ENCODE measurements around the gene DNMBP. TPM values are rescaled to one million over a fixed set of nuclear protein-coding genes. Genes with fewer than 3 reads are reported as not detected.
"Not testable (repeated sequence)": the region's sequence is repeated elsewhere in the genome, so short reads cannot be mapped to it uniquely, and the experiment has no call there.

Gene DNMBP
- total RNA-seq, 2 experiments from 2014 or later = 4.1 to 4.4 TPM

DNA sequence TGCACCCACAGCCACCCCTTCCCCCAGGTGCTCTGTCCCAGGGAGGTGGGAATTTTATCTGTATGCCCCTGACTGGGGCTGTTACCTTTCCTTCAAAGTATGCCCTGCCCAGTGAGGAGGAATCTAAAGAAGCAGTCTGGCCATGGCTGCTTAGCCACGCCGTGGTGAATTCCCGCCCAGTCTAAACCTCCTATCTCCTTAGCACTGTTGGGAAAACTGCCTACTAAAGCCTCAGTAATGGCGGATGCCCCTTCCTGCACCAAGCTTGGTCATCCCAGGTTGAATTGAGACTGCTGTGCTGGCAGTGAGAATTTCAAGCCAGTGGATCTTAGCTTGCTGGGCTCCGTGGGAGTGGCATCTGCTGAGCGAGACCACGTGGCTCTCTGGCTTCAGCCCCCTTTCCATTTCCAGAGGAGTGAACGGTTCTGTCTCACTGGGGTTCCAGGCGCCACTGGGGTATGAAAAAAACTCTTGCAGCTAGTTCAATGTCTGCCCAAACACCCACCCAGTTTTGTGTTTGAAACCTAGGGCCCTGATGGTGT lies 140.1 kb downstream of the DNMBP start:
- ChIA-PET POLR2A (interaction anchor here (0.6 kb wide), 2 partner anchors 34 to 304 kb away, joined by 3 read pairs; no protein-coding TSS in a partner anchor), CTCF (interaction anchor here (1.2 to 2.4 kb wide), 2 partner anchors 24 to 176 kb away, joined by 8 to 21 read pairs; no protein-coding TSS in a partner anchor)
- no peak overlapping the region for H3K27ac Mint-ChIP-seq
- ATAC-seq (peak; percentile 13), DNase-seq (no peak)
- peaks cover 9% of the 10 kb centered on the region for H3K36me3 Mint-ChIP-seq (ENCODE audit: low read depth)
- H3K4me3 Mint-ChIP-seq = peak overlapping the region; percentile 56
- H3K27me3 Mint-ChIP-seq (ENCODE audit: low read depth) = peaks cover 64% of the 10 kb centered on the region
- peaks cover 10% of the 10 kb centered on the region for H3K9me3 Mint-ChIP-seq (ENCODE audit: insufficient read depth)
- peaks cover 16% of the 10 kb centered on the region for H3K4me1 Mint-ChIP-seq (ENCODE audit: low read depth)

GRCh38 chr10:99867250-99867649 lies 142.5 kb downstream of the DNMBP start:
- H3K27ac Mint-ChIP-seq; H3K36me3 Mint-ChIP-seq (ENCODE audit: low read depth); H3K9me3 Mint-ChIP-seq (ENCODE audit: insufficient read depth); DNase-seq; ATAC-seq; H3K4me3 Mint-ChIP-seq; POLR2A ChIA-PET: not testable (repeated sequence)
- peaks cover 16% of the 10 kb centered on the region for H3K4me1 Mint-ChIP-seq (ENCODE audit: low read depth)
- H3K27me3 Mint-ChIP-seq (ENCODE audit: low read depth) = peaks cover 64% of the 10 kb centered on the region
- CTCF ChIA-PET = interaction anchor here (0.7 to 1.4 kb wide), 2 partner anchors 21 to 39 kb away, joined by 3 to 4 read pairs; no protein-coding TSS in a partner anchor

- H3K4me1 Mint-ChIP-seq (ENCODE audit: low read depth); H3K4me3 Mint-ChIP-seq; ATAC-seq; POLR2A ChIA-PET; DNase-seq; H3K36me3 Mint-ChIP-seq (ENCODE audit: low read depth); H3K9me3 Mint-ChIP-seq (ENCODE audit: insufficient read depth); CTCF ChIA-PET; H3K27ac Mint-ChIP-seq: not testable (repeated sequence)
- H3K27me3 Mint-ChIP-seq (ENCODE audit: low read depth) = peaks cover 63% of the 10 kb centered on the region
Observed at GRCh38 chr10:99863535-99864240, 146.1 kb downstream of the DNMBP start.

DNA sequence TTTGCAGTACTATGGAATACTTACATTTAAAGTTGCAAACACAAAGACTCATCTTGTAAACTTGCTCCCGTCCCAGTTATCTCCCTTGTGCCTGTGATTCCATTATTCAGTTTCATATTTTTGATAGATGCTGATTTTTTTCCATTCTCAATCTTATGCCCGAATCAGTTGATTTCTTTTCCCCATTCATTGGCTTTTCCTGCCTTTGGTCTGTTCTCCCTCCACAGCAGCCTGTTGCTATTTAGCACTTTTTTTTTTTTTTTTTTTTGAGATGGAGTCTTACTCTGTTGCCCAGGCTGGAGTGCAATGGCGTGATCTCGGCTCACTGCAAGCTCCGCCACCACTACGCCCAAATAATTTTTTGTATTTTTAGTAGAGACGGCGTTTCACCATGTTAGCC lies 149.3 kb downstream of the DNMBP start:
- Mint-ChIP-seq H3K4me3 (no peak overlapping the region), H3K36me3 (ENCODE audit: low read depth) (peaks cover 2% of the 10 kb centered on the region), H3K4me1 (ENCODE audit: low read depth) (no peaks in the 10 kb centered on the region), H3K9me3 (ENCODE audit: insufficient read depth) (no peaks in the 10 kb centered on the region), H3K27me3 (ENCODE audit: low read depth) (peaks cover 34% of the 10 kb centered on the region), H3K27ac (no peak overlapping the region)
- DNase-seq (no peak), ATAC-seq (no peak)
- CTCF ChIA-PET = interaction anchor here (2.3 to 2.9 kb wide), 2 partner anchors 15 to 186 kb away, joined by 19 to 25 read pairs; no protein-coding TSS in a partner anchor
- POLR2A ChIA-PET = no interaction called here

- H3K4me3 Mint-ChIP-seq = no peak overlapping the region
- no peak overlapping the region for H3K27ac Mint-ChIP-seq
- peaks cover 28% of the 10 kb centered on the region for H3K27me3 Mint-ChIP-seq (ENCODE audit: low read depth)
- no peaks in the 10 kb centered on the region for H3K4me1 Mint-ChIP-seq (ENCODE audit: low read depth)
- ATAC-seq (no peak), DNase-seq (peak; percentile 28)
- H3K9me3 Mint-ChIP-seq (ENCODE audit: insufficient read depth) = no peaks in the 10 kb centered on the region
- no peaks in the 10 kb centered on the region for H3K36me3 Mint-ChIP-seq (ENCODE audit: low read depth)
- ChIA-PET CTCF (interaction anchor here (0.6 to 2.9 kb wide), 4 partner anchors 14 to 273 kb away, joined by 3 to 25 read pairs (median 14); partner anchors contain the start of gene DNMBP), POLR2A (no interaction called here)
Observed at GRCh38 chr10:99859585-99859984, 150.2 kb downstream of the DNMBP start.

DNA sequence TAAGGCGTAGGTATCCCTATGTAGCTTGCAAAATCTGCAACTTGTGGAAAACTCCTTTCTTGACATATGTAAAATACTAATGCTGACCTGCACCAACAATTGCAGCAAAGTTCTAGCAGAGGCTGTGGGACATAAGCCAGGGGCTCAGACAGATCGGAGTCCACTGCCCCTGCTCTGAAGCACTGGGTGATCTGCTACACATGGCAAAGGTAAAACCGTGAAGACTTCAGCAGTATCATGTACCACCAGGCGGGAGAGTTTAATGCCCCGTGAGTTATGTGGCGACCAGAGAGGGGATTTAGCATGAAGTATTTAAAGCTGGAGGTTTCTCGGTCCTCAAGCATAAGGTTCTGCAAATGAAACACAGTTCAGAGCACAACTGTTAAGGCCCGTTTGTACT lies 150.9 kb downstream of the DNMBP start:
- ATAC-seq = no peak
- no peak overlapping the region for H3K4me3 Mint-ChIP-seq
- POLR2A ChIA-PET = no interaction called here

DNA sequence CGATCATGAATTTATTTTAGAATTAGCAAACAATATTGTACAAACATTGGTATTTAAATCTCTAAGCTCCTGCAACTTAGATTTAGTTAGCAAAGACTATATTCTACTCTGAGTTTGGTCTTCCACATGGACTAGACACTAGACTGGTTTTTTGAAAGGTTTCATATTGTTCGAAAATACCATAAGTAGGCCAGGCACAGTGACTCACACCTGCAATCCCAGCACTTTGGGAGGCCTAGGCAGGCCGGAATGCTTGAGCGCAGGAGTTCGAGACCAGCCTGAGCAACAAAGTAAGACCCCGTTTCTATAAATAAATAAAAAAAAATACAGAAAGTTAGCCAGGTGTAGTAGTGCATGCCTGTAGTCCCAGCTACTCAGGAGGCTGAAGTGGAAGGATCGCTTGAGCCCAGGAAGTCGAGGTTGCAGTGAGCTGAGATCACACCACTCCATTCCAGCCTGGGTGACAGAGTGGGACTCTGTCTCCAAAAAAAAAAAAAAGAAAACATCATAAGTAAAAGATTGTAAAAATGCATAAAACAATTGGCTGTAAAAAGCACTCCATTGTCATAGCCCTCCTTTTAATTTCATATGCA lies 154.2 kb downstream of the DNMBP start:
- CTCF ChIA-PET = interaction anchor here (1.5 to 3.1 kb wide), 4 partner anchors 10 to 192 kb away, joined by 3 to 24 read pairs (median 8); partner anchors contain the start of gene DNMBP
- Mint-ChIP-seq H3K27me3 (ENCODE audit: low read depth) (peaks cover 10% of the 10 kb centered on the region), H3K4me1 (ENCODE audit: low read depth) (no peaks in the 10 kb centered on the region), H3K27ac (no peak overlapping the region), H3K36me3 (ENCODE audit: low read depth) (no peaks in the 10 kb centered on the region), H3K4me3 (no peak overlapping the region), H3K9me3 (ENCODE audit: insufficient read depth) (no peaks in the 10 kb centered on the region)
- DNase-seq = no peak
- no peak for ATAC-seq
- POLR2A ChIA-PET = no interaction called here

More for the DNA sequence above, 150.9 kb downstream of the DNMBP start:
- CTCF ChIA-PET = interaction anchor here (1.7 to 2.9 kb wide), 3 partner anchors 13 to 187 kb away, joined by 8 to 25 read pairs (median 19); partner anchors contain the start of gene DNMBP
- H3K27me3 Mint-ChIP-seq (ENCODE audit: low read depth) = peaks cover 21% of the 10 kb centered on the region
- no peak overlapping the region for H3K27ac Mint-ChIP-seq
- DNase-seq = no peak
- H3K4me1 Mint-ChIP-seq (ENCODE audit: low read depth) = no peaks in the 10 kb centered on the region
- H3K9me3 Mint-ChIP-seq (ENCODE audit: insufficient read depth) = no peaks in the 10 kb centered on the region
- H3K36me3 Mint-ChIP-seq (ENCODE audit: low read depth) = no peaks in the 10 kb centered on the region

DNA sequence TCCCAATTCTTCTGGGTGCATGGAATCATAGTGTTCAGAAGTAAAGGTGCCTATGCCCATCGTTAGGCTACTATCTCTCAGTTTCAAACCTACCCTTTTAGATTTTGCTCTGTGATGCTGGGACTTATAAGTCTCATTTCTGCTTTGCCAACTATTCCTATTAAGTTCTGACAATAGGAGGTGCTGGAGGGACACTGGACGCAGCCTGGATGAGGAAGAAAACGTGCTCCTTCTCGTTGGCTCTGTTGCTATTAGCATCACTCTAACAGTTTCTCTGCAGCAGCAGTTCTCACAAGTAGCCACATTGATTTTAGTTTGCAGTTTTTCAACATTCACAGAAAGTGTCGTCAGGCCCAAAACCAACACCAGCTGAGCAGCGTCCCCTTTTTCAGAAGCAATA lies 154.9 kb downstream of the DNMBP start:
- ChIA-PET POLR2A (no interaction called here), CTCF (interaction anchor here (2.4 to 11.8 kb wide), 3 partner anchors 9 to 191 kb away, joined by 10 to 226 read pairs (median 24); partner anchors contain the start of gene DNMBP)
- no peaks in the 10 kb centered on the region for H3K36me3 Mint-ChIP-seq (ENCODE audit: low read depth)
- no peaks in the 10 kb centered on the region for H3K9me3 Mint-ChIP-seq (ENCODE audit: insufficient read depth)
- H3K27ac Mint-ChIP-seq = no peak overlapping the region
- no peak for DNase-seq
- H3K4me1 Mint-ChIP-seq (ENCODE audit: low read depth) = no peaks in the 10 kb centered on the region
- peaks cover 7% of the 10 kb centered on the region for H3K27me3 Mint-ChIP-seq (ENCODE audit: low read depth)
- no peak for ATAC-seq
- no peak overlapping the region for H3K4me3 Mint-ChIP-seq

GRCh38 chr10:99853655-99854054 lies 156.1 kb downstream of the DNMBP start:
- Mint-ChIP-seq H3K27me3 (ENCODE audit: low read depth) (no peaks in the 10 kb centered on the region), H3K27ac (no peak overlapping the region), H3K4me3 (no peak overlapping the region), H3K36me3 (ENCODE audit: low read depth) (no peaks in the 10 kb centered on the region), H3K9me3 (ENCODE audit: insufficient read depth) (no peaks in the 10 kb centered on the region), H3K4me1 (ENCODE audit: low read depth) (no peaks in the 10 kb centered on the region)
- DNase-seq (no peak), ATAC-seq (no peak)
- ChIA-PET POLR2A (no interaction called here), CTCF (interaction anchor here (1.0 to 11.8 kb wide), 4 partner anchors 8 to 192 kb away, joined by 3 to 226 read pairs (median 6); partner anchors contain the start of gene DNMBP)

- H3K9me3 Mint-ChIP-seq (ENCODE audit: insufficient read depth) = no peaks in the 10 kb centered on the region
- no peaks in the 10 kb centered on the region for H3K27me3 Mint-ChIP-seq (ENCODE audit: low read depth)
- ChIA-PET POLR2A (no interaction called here), CTCF (interaction anchor here (0.6 to 11.8 kb wide), 3 partner anchors 157 to 229 kb away, joined by 3 to 226 read pairs (median 5); partner anchors contain the start of genes CPN1 and DNMBP)
- ATAC-seq (no peak), DNase-seq (no peak)
- H3K27ac Mint-ChIP-seq = no peak overlapping the region
- H3K4me3 Mint-ChIP-seq = no peak overlapping the region
- no peaks in the 10 kb centered on the region for H3K4me1 Mint-ChIP-seq (ENCODE audit: low read depth)
- no peaks in the 10 kb centered on the region for H3K36me3 Mint-ChIP-seq (ENCODE audit: low read depth)
Observed at GRCh38 chr10:99852481-99853213, 157.1 kb downstream of the DNMBP start.

GRCh38 chr10:99851825-99852224 lies 157.9 kb downstream of the DNMBP start:
- Mint-ChIP-seq H3K9me3 (ENCODE audit: insufficient read depth) (no peaks in the 10 kb centered on the region), H3K4me3 (no peak overlapping the region), H3K4me1 (ENCODE audit: low read depth) (no peaks in the 10 kb centered on the region), H3K27me3 (ENCODE audit: low read depth) (no peaks in the 10 kb centered on the region), H3K27ac (no peak overlapping the region), H3K36me3 (ENCODE audit: low read depth) (no peaks in the 10 kb centered on the region)
- DNase-seq (no peak), ATAC-seq (no peak)
- POLR2A ChIA-PET = no interaction called here
- CTCF ChIA-PET = interaction anchor here (1.0 to 11.8 kb wide), 2 partner anchors 158 to 194 kb away, joined by 4 to 226 read pairs; partner anchors contain the start of gene DNMBP

All from activated CD8-positive, alpha-beta T cell treated with anti-CD3 and anti-CD28 coated beads, Interleukin-2, amount 10 ng/mL, durations not matched to agents 7 days and 5 days (primary cell).